ENCODE measurements around the gene SDK1.

The SDK1 gene

DNA sequence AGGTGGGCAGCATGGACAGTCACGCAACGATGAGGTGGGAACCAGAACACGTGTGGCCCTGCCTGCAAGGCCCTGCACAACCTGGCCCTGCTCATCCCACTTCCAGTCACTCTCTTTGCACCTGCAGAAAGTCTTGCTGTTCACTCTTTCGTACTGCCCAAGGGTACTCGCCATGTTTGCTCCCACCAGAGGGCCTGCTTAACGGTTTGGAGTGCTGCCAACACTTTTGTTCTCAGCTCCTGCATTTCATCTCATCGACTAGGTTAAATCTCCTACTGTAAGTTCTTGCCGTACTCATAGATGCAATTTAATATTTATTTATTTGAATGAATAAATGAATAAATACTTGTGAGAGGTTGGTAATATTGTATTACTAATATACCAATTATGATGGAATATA, 315.3 kb downstream of the SDK1 start:
- no peaks in the 10 kb centered on the region for H3K9me3 ChIP-seq (ENCODE audit: severe bottlenecking)
- H3K36me3 ChIP-seq (ENCODE audit: low read depth): no peaks in the 10 kb centered on the region
- ATAC-seq (ENCODE audit: low read depth): no peak
- H3K4me3 ChIP-seq (ENCODE audit: severe bottlenecking): no peak overlapping the region
- DNase-seq (ENCODE audit: low spot score): no peak
- TF ChIP-seq, protein P1, sequence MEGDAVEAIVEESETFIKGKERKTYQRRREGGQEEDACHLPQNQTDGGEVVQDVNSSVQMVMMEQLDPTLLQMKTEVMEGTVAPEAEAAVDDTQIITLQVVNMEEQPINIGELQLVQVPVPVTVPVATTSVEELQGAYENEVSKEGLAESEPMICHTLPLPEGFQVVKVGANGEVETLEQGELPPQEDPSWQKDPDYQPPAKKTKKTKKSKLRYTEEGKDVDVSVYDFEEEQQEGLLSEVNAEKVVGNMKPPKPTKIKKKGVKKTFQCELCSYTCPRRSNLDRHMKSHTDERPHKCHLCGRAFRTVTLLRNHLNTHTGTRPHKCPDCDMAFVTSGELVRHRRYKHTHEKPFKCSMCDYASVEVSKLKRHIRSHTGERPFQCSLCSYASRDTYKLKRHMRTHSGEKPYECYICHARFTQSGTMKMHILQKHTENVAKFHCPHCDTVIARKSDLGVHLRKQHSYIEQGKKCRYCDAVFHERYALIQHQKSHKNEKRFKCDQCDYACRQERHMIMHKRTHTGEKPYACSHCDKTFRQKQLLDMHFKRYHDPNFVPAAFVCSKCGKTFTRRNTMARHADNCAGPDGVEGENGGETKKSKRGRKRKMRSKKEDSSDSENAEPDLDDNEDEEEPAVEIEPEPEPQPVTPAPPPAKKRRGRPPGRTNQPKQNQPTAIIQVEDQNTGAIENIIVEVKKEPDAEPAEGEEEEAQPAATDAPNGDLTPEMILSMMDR (IDR thresholded peaks at IDR 0.05; ENCODE audit: poor library complexity, severe bottlenecking): no peak
- H3K4me1 ChIP-seq (ENCODE audit: insufficient read depth, poor library complexity, severe bottlenecking): no peaks in the 10 kb centered on the region
- no peaks in the 10 kb centered on the region for H3K27me3 ChIP-seq (ENCODE audit: insufficient read depth, poor library complexity, severe bottlenecking)
- H3K27ac ChIP-seq (ENCODE audit: poor library complexity, severe bottlenecking): no peak overlapping the region

DNA sequence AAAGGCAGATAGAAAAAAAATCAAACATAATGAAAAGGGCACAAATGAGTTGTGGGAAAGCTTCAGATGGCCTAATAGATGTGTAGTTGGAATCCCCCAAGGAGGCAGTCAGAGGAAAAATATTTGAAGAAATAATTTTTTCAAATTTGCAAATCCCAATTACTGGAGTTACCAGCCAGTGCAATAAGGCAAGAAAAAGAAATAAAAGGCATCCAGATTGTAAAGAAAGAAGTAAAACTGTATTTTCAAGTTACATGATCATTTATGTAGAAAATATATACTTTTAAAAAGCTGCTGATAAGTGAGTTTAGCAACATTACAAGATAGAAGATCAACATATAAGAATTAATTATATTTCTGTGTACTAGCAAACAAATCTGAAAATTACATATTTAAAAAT, 329.0 kb downstream of the SDK1 start:
- H3K4me3 ChIP-seq (ENCODE audit: severe bottlenecking): no peak overlapping the region
- TF ChIP-seq, protein P1 (IDR thresholded peaks at IDR 0.05; ENCODE audit: poor library complexity, severe bottlenecking): no peak
- no peak overlapping the region for H3K27ac ChIP-seq (ENCODE audit: poor library complexity, severe bottlenecking)
- no peak for ATAC-seq (ENCODE audit: low read depth)
- no peaks in the 10 kb centered on the region for H3K4me1 ChIP-seq (ENCODE audit: insufficient read depth, poor library complexity, severe bottlenecking)
- H3K36me3 ChIP-seq (ENCODE audit: low read depth): no peaks in the 10 kb centered on the region
- DNase-seq (ENCODE audit: low spot score): no peak
- H3K9me3 ChIP-seq (ENCODE audit: severe bottlenecking): no peaks in the 10 kb centered on the region
- H3K27me3 ChIP-seq (ENCODE audit: insufficient read depth, poor library complexity, severe bottlenecking): no peaks in the 10 kb centered on the region

DNA sequence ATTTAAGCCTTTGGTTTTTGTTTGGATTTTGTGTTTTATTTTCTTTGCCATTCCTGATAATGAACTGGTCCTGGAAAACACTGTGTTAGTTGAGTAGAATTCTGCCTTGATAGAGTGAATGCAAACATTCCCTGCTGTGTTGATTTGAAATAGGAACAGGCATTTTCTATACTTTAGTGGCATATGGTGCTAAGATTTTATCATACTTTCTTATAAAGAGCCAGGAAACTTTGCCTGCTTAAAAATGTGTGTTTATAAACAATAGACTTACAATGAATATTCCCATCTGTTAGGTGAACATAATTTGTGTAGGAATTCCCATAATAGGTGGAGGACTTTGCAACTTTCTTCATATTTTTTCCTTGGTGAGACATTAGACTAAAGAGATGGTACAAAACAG, 333.3 kb downstream of the SDK1 start:
- ATAC-seq (ENCODE audit: low read depth) (no peak), DNase-seq (ENCODE audit: low spot score) (no peak)
- no peak overlapping the region for H3K27ac ChIP-seq (ENCODE audit: poor library complexity, severe bottlenecking)

DNA sequence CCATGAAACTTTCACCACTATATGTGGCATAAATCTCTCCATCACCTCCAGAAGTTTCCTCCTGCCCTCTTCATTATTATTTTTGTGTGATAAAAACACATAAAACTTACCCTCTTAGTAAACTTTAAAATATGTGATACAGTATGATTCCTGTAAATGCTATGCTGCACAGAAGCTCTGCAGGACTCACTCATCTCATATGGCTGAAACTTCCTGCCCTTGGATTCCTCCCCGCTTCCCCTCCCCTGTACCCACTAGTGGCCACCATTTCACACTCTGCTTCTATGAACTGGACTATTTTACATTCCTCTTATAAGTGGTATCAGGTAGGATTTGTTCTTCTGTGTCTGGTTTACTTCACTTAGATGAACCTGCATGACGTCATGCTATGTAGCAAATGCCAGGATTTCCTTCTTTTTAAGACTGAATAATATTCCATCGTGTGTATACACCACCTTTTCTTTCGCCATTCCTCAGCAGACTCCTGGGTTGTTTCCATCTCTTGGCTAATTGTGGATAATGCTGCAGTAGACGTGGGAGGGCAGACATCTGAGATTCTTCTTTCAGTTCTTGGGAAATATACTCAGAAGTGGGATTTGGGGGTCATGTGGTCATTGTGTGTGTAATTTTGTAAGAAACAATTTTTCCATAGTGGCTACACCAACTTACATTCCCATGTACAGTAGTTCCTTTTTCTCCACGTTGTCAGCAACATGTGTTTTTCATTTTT, 335.2 kb downstream of the SDK1 start:
- Histone ChIP-seq H3K27ac (ENCODE audit: poor library complexity, severe bottlenecking) (no peak overlapping the region), H3K27me3 (ENCODE audit: insufficient read depth, poor library complexity, severe bottlenecking) (no peaks in the 10 kb centered on the region), H3K9me3 (ENCODE audit: severe bottlenecking) (no peaks in the 10 kb centered on the region), H3K4me1 (ENCODE audit: insufficient read depth, poor library complexity, severe bottlenecking) (no peaks in the 10 kb centered on the region), H3K4me3 (ENCODE audit: severe bottlenecking) (no peak overlapping the region), H3K36me3 (ENCODE audit: low read depth) (no peaks in the 10 kb centered on the region)
- TF ChIP-seq, protein P1 (IDR thresholded peaks at IDR 0.05; ENCODE audit: poor library complexity, severe bottlenecking): no peak
- DNase-seq (ENCODE audit: low spot score) (no peak), ATAC-seq (ENCODE audit: low read depth) (no peak)

More for the DNA sequence above, 333.3 kb downstream of the SDK1 start:
- no peaks in the 10 kb centered on the region for H3K9me3 ChIP-seq (ENCODE audit: severe bottlenecking)
- H3K4me3 ChIP-seq (ENCODE audit: severe bottlenecking): no peak overlapping the region
- TF ChIP-seq, protein P1 (IDR thresholded peaks at IDR 0.05; ENCODE audit: poor library complexity, severe bottlenecking): no peak
- H3K27me3 ChIP-seq (ENCODE audit: insufficient read depth, poor library complexity, severe bottlenecking): no peaks in the 10 kb centered on the region
- H3K36me3 ChIP-seq (ENCODE audit: low read depth): no peaks in the 10 kb centered on the region
- no peaks in the 10 kb centered on the region for H3K4me1 ChIP-seq (ENCODE audit: insufficient read depth, poor library complexity, severe bottlenecking)

DNA sequence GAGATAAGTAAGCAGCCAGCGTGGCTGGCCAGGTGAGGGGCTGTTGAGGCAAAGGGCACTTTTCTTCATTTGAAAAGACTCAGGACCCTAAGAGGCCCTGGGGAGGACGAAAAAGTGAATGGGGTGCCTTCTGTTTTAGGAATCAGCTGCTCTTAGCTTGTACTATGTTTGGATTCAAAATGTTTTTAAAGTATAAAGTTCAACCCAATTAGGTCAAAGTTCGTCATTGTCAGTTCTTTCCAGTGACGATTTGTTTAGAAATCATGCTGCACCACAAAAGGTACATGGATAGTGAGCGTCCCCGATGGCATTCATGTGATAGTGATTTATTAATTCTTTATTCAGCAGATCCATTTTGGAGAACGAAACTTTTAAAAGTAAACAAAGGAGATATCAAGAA, 338.2 kb downstream of the SDK1 start:
- no peaks in the 10 kb centered on the region for H3K27me3 ChIP-seq (ENCODE audit: insufficient read depth, poor library complexity, severe bottlenecking)
- TF ChIP-seq, protein P1 (IDR thresholded peaks at IDR 0.05; ENCODE audit: poor library complexity, severe bottlenecking): no peak
- H3K4me1 ChIP-seq (ENCODE audit: insufficient read depth, poor library complexity, severe bottlenecking): no peaks in the 10 kb centered on the region
- DNase-seq (ENCODE audit: low spot score): no peak
- no peak for ATAC-seq (ENCODE audit: low read depth)
- H3K27ac ChIP-seq (ENCODE audit: poor library complexity, severe bottlenecking): no peak overlapping the region
- no peaks in the 10 kb centered on the region for H3K36me3 ChIP-seq (ENCODE audit: low read depth)
- no peak overlapping the region for H3K4me3 ChIP-seq (ENCODE audit: severe bottlenecking)
- no peaks in the 10 kb centered on the region for H3K9me3 ChIP-seq (ENCODE audit: severe bottlenecking)

Data from RWPE2 (cell line).